Measurements from ENCODE around the gene PKN1. TPM values are rescaled to one million over a fixed set of nuclear protein-coding genes. Genes with fewer than 3 reads are reported as not detected.

The PKN1 gene
- total and polyA plus RNA-seq, 2 experiments from 2014 or later, result 86.8 to 201 TPM

DNA sequence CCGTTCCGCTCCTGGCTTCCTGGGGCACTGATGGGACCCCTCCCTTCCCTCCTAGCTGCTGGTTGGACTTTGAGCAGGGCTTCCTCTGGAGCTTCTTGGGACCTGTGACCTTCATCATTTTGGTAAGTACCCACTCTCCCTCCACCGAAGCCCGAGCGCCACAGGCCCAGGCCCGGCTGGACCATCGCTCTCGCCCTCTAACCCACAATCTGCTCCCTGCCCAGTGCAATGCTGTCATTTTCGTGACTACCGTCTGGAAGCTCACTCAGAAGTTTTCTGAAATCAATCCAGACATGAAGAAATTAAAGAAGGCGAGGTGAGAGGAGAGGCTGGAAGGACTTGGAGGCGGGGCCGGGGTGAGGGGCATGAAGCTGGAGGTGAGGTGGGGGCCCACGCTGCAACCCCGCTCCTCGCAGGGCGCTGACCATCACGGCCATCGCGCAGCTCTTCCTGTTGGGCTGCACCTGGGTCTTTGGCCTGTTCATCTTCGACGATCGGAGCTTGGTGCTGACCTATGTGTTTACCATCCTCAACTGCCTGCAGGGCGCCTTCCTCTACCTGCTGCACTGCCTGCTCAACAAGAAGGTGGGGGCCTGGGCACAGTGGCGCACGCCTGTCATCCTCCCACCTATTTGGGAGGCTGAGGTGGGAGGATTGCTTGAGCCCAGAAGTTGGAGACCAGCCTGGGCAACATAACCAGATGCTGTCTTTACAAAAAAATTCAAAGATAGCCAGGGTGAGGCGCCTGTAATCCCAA is 26.3 kb upstream of the PKN1 start:
- TF ChIP-seq ZNF114 (CRISPR knock-in tag; IDR thresholded peaks at IDR 0.05) (no peak), POLR2AphosphoS5 (IDR thresholded peaks at IDR 0.05; ENCODE audit: low read depth) (peak; percentile 20; the same call in 1 of the 2 replicates)
- Histone ChIP-seq H3K4me1 (ENCODE audit: insufficient read depth) (peaks cover 5% of the 10 kb centered on the region; the same call in 1 of the 2 replicates), H4K20me1 (replicated peaks; ENCODE audit: insufficient read depth) (peaks cover 3% of the 10 kb centered on the region; the same call in 1 of the 2 replicates), H2AFZ (no peak overlapping the region), H3F3A (replicated peaks; ENCODE audit: low read depth) (peaks cover 19% of the 10 kb centered on the region; the same call in 1 of the 2 replicates), H3K79me2 (replicated peaks; ENCODE audit: insufficient read depth) (peaks cover 4% of the 10 kb centered on the region), H3K36me3 (ENCODE audit: insufficient read depth) (peaks cover 25% of the 10 kb centered on the region), H3K27me3 (ENCODE audit: insufficient read depth) (no peaks in the 10 kb centered on the region), H3K27ac (ENCODE audit: low read depth) (peak overlapping the region; percentile 87; the same call in 1 of the 2 replicates), H3K4me3 (no peak overlapping the region), H3K9me2 (ENCODE audit: insufficient read depth) (no peaks in the 10 kb centered on the region), H3K4me2 (peak overlapping the region; percentile 55; the same call in 1 of the 2 replicates)
- Mint-ChIP-seq H3K27ac (peak overlapping the region; percentile 44), H3K4me3 (peak overlapping the region; percentile 51; the same call in 1 of the 3 replicates), H3K4me1 (peaks cover 11% of the 10 kb centered on the region), H3K27me3 (ENCODE audit: insufficient read depth, low read depth, poor library complexity) (peaks cover 11% of the 10 kb centered on the region), H3K9me3 (no peaks in the 10 kb centered on the region), H3K36me3 (ENCODE audit: low read depth) (peaks cover 46% of the 10 kb centered on the region)
- no peak for DNase-seq (ENCODE audit: low spot score)
- no peak for ATAC-seq

- Mint-ChIP-seq H3K4me1 (peaks cover 11% of the 10 kb centered on the region), H3K4me3 (no peak overlapping the region), H3K36me3 (ENCODE audit: low read depth) (peaks cover 54% of the 10 kb centered on the region), H3K27me3 (ENCODE audit: insufficient read depth, low read depth, poor library complexity) (peaks cover 8% of the 10 kb centered on the region), H3K9me3 (no peaks in the 10 kb centered on the region), H3K27ac (no peak overlapping the region)
- Histone ChIP-seq H3K27ac (ENCODE audit: low read depth) (no peak overlapping the region), H3K9me2 (ENCODE audit: insufficient read depth) (no peaks in the 10 kb centered on the region), H3K79me2 (replicated peaks; ENCODE audit: insufficient read depth) (peaks cover 14% of the 10 kb centered on the region), H3K4me2 (no peak overlapping the region), H3K4me3 (no peak overlapping the region), H2AFZ (no peak overlapping the region), H4K20me1 (replicated peaks; ENCODE audit: insufficient read depth) (peaks cover 12% of the 10 kb centered on the region), H3K4me1 (ENCODE audit: insufficient read depth) (peaks cover 5% of the 10 kb centered on the region; the same call in 1 of the 2 replicates), H3F3A (replicated peaks; ENCODE audit: low read depth) (peaks cover 19% of the 10 kb centered on the region; the same call in 1 of the 2 replicates), H3K27me3 (ENCODE audit: insufficient read depth) (no peaks in the 10 kb centered on the region), H3K36me3 (ENCODE audit: insufficient read depth) (peaks cover 34% of the 10 kb centered on the region)
- no peak for ATAC-seq
- DNase-seq (ENCODE audit: low spot score), result no peak
- TF ChIP-seq ZNF462 (CRISPR knock-in tag; IDR thresholded peaks at IDR 0.05), result no peak
- TF ChIP-seq, protein P1, sequence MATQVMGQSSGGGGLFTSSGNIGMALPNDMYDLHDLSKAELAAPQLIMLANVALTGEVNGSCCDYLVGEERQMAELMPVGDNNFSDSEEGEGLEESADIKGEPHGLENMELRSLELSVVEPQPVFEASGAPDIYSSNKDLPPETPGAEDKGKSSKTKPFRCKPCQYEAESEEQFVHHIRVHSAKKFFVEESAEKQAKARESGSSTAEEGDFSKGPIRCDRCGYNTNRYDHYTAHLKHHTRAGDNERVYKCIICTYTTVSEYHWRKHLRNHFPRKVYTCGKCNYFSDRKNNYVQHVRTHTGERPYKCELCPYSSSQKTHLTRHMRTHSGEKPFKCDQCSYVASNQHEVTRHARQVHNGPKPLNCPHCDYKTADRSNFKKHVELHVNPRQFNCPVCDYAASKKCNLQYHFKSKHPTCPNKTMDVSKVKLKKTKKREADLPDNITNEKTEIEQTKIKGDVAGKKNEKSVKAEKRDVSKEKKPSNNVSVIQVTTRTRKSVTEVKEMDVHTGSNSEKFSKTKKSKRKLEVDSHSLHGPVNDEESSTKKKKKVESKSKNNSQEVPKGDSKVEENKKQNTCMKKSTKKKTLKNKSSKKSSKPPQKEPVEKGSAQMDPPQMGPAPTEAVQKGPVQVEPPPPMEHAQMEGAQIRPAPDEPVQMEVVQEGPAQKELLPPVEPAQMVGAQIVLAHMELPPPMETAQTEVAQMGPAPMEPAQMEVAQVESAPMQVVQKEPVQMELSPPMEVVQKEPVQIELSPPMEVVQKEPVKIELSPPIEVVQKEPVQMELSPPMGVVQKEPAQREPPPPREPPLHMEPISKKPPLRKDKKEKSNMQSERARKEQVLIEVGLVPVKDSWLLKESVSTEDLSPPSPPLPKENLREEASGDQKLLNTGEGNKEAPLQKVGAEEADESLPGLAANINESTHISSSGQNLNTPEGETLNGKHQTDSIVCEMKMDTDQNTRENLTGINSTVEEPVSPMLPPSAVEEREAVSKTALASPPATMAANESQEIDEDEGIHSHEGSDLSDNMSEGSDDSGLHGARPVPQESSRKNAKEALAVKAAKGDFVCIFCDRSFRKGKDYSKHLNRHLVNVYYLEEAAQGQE (IDR thresholded peaks at IDR 0.05; ENCODE audit: unreplicated experiment), result no peak
- TF ChIP-seq NANOG (IDR thresholded peaks at IDR 0.05; ENCODE audit: borderline replicate concordance), result no peak
- TF ChIP-seq POLR2AphosphoS5 (IDR thresholded peaks at IDR 0.05; ENCODE audit: low read depth), result no peak
- TF ChIP-seq CTCF (conservative IDR thresholded peaks at IDR 0.05; ENCODE audit: low read depth in 2 of 2), result no peak
These were observed 25.3 kb upstream of the PKN1 start for GRCh38 chr19:14407605-14408484.
